K562 (cell line): ENCODE results near the gene SFMBT2. TPM values are rescaled to one million over a fixed set of nuclear protein-coding genes. Genes with fewer than 3 reads are reported as not detected.

Experiments
- C11orf30 ChIP-seq: fragments of 450-650 bp; IDR thresholded peaks from 2 replicates; pipeline ENCODE4 v1.6.1; 2016; ENCODE audit warnings: low read depth, mild to moderate bottlenecking
- CSDE1 ChIP-seq, 2 experiments: fragments of 450-650 bp; IDR thresholded peaks; 2 replicates each; pipeline ENCODE4 v1.6.1; 2016; ENCODE audit warnings: mild to moderate bottlenecking in 1 of 2
- FUS ChIP-seq: fragments of 200-400 bp; formaldehyde crosslinking; optimal IDR thresholded peaks from 2 replicates; pipeline ENCODE3; 2017; ENCODE audit warnings: low read depth, low read length
- GATAD2A ChIP-seq: fragments of 450-650 bp; IDR thresholded peaks from 2 replicates; pipeline ENCODE4 v1.6.1; 2017
- KDM5B ChIP-seq: fragments of 200-600 bp; sonication (generic); IDR thresholded peaks from 2 replicates; pipeline ENCODE4 v1.6.1; 2012; ENCODE audit warnings: low read depth, mild to moderate bottlenecking, moderate library complexity, low read length, control low read depth, inconsistent platforms; ENCODE audit not compliant: insufficient replicate concordance
- MCM5 ChIP-seq: fragments of 450-650 bp; IDR thresholded peaks from 2 replicates; pipeline ENCODE4 v1.6.1; 2016; ENCODE audit warnings: low read depth
- MIER1 ChIP-seq: fragments of 450-650 bp; IDR thresholded peaks from 2 replicates; pipeline ENCODE4 v1.6.1; 2016; ENCODE audit warnings: antibody characterized with exemption, mild to moderate bottlenecking, low read depth
- PHTF2 ChIP-seq: fragments of 250-450 bp; sonication (Bioruptor Pico); IDR thresholded peaks from 2 replicates; pipeline ENCODE4 v1.5.0; 2021; ENCODE audit warnings: mild to moderate bottlenecking
- RHOXF2B ChIP-seq: fragments of 250-450 bp; sonication (Bioruptor Pico); conservative IDR thresholded peaks from 2 replicates; pipeline ENCODE4 v1.5.1; 2021
- TCF3 ChIP-seq: sonication (generic); formaldehyde crosslinking; IDR thresholded peaks from 2 replicates; pipeline ENCODE4 v1.4.0; 2020; ENCODE audit warnings: mild to moderate bottlenecking, missing genetic modification reagents
- polyA plus RNA-seq, 8 experiments: library from polyadenylated mRNA; depleted of rRNA in 4 of 8; stranded (reverse) in 5 of 8; unstranded in 3 of 8; fragments of >200 nt; fragmentation: Nextera tagmentation in 2 of 8; fragmentation: Illumina TruSeq in 1 of 8; extraction: Ambion mirVana in 2 of 8; extraction: Trizol in 1 of 8; gene quantifications; 2 replicates each; pipeline versions ENCODE4 v1.2.1 to v1.2.3, GENCODE V29; 2011 to 2014; ENCODE audit warnings: inconsistent platforms in 1 of 8, missing spikeins in 1 of 8
- total RNA-seq, 7 experiments: library from RNA; depleted of rRNA in 6 of 7; stranded (reverse); fragments of >200 nt in 6 of 7; fragmentation: Illumina TruSeq in 2 of 7; extraction: Trizol in 2 of 7; gene quantifications; 2 replicates each; pipeline versions ENCODE4 v1.2.1 to v1.2.3, GENCODE V29; 2011 to 2021; ENCODE audit warnings: low replicate concordance in 1 of 7
- TF ChIP-seq, protein P1 (sequence below): sonication (generic); formaldehyde crosslinking; IDR thresholded peaks from 2 replicates; pipeline ENCODE4 v1.8.0; 2022; ENCODE audit warnings: mild to moderate bottlenecking, missing genetic modification reagents
- TF ChIP-seq, protein P2 (sequence below): sonication (generic); formaldehyde crosslinking; IDR thresholded peaks from 2 replicates; pipeline ENCODE4 v1.8.1; 2023; ENCODE audit warnings: mild to moderate bottlenecking, missing genetic modification reagents
- TF ChIP-seq, protein P3 (sequence below): fragments of 250-450 bp; sonication (Bioruptor Pico); IDR thresholded peaks from 2 replicates; pipeline ENCODE4 v1.5.0; 2021; ENCODE audit warnings: mild to moderate bottlenecking, borderline replicate concordance
- TF ChIP-seq, protein P4 (sequence below): fragments of 250-450 bp; sonication (Bioruptor Pico); IDR thresholded peaks from 2 replicates; pipeline ENCODE4 v1.8.0; 2021; ENCODE audit warnings: moderate library complexity, mild to moderate bottlenecking, inconsistent platforms

The SFMBT2 gene
- total and polyA plus RNA-seq, 9 of the 15 experiments (the other 6 are each of a cell fraction or from before 2014, with no cell fraction given), result 1.2 to 13.6 (median 7.6) TPM

DNA sequence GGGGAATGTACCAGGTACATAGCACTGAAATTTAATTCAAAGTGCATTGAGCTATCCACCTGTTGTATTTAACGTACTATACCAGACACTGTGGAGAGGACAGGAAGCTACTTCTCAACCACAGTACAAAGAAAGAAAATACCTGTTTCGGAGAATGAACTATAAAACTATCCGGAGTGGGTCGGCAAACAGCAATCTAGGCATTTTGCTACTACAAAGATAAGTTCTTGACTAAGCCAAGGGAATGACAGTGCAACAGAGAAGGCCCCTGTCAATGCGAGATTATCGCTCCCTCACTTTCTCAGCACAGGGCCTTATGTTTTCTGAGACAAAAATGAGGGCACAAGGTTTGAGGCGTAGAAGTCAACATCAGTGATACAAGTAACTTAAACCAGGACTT, 27.4 kb downstream of the SFMBT2 start (continued):
- peak; percentile 79 for TF ChIP-seq C11orf30
- no peak for TF ChIP-seq GATAD2A
- no peak for TF ChIP-seq MIER1
- TF ChIP-seq, protein P1, sequence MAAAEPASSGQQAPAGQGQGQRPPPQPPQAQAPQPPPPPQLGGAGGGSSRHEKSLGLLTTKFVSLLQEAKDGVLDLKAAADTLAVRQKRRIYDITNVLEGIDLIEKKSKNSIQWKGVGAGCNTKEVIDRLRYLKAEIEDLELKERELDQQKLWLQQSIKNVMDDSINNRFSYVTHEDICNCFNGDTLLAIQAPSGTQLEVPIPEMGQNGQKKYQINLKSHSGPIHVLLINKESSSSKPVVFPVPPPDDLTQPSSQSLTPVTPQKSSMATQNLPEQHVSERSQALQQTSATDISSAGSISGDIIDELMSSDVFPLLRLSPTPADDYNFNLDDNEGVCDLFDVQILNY, result no peak
- no peak for TF ChIP-seq CSDE1 (IDR thresholded peaks at IDR 0.05)
- TF ChIP-seq RHOXF2B (CRISPR knock-in tag), result no peak
- TF ChIP-seq, protein P2, sequence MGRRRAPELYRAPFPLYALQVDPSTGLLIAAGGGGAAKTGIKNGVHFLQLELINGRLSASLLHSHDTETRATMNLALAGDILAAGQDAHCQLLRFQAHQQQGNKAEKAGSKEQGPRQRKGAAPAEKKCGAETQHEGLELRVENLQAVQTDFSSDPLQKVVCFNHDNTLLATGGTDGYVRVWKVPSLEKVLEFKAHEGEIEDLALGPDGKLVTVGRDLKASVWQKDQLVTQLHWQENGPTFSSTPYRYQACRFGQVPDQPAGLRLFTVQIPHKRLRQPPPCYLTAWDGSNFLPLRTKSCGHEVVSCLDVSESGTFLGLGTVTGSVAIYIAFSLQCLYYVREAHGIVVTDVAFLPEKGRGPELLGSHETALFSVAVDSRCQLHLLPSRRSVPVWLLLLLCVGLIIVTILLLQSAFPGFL (CRISPR knock-in tag), result no peak
- no peak for TF ChIP-seq FUS
- TF ChIP-seq KDM5B, result no peak
- TF ChIP-seq, protein P3, sequence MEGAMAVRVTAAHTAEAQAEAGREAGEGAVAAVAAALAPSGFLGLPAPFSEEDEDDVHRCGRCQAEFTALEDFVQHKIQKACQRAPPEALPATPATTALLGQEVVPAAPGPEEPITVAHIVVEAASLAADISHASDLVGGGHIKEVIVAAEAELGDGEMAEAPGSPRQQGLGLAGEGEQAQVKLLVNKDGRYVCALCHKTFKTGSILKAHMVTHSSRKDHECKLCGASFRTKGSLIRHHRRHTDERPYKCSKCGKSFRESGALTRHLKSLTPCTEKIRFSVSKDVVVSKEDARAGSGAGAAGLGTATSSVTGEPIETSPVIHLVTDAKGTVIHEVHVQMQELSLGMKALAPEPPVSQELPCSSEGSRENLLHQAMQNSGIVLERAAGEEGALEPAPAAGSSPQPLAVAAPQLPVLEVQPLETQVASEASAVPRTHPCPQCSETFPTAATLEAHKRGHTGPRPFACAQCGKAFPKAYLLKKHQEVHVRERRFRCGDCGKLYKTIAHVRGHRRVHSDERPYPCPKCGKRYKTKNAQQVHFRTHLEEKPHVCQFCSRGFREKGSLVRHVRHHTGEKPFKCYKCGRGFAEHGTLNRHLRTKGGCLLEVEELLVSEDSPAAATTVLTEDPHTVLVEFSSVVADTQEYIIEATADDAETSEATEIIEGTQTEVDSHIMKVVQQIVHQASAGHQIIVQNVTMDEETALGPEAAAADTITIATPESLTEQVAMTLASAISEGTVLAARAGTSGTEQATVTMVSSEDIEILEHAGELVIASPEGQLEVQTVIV (CRISPR knock-in tag), result no peak
- no peak for TF ChIP-seq PHTF2
- TF ChIP-seq, protein P4, sequence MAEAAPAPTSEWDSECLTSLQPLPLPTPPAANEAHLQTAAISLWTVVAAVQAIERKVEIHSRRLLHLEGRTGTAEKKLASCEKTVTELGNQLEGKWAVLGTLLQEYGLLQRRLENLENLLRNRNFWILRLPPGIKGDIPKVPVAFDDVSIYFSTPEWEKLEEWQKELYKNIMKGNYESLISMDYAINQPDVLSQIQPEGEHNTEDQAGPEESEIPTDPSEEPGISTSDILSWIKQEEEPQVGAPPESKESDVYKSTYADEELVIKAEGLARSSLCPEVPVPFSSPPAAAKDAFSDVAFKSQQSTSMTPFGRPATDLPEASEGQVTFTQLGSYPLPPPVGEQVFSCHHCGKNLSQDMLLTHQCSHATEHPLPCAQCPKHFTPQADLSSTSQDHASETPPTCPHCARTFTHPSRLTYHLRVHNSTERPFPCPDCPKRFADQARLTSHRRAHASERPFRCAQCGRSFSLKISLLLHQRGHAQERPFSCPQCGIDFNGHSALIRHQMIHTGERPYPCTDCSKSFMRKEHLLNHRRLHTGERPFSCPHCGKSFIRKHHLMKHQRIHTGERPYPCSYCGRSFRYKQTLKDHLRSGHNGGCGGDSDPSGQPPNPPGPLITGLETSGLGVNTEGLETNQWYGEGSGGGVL, result no peak
- TF ChIP-seq MCM5, result no peak
- TF ChIP-seq TCF3 (CRISPR knock-in tag), result peak; percentile 91
